Measurements from ENCODE around the gene PLEKHH1. TPM values are rescaled to one million over a fixed set of nuclear protein-coding genes. Genes with fewer than 3 reads are reported as not detected.
"Not testable (repeated sequence)": the region's sequence is repeated elsewhere in the genome, so short reads cannot be mapped to it uniquely, and the experiment has no call there.

Gene PLEKHH1
- total RNA-seq, 1 donor from 2014 or later = 7.3 TPM

- no peak for DNase-seq (ENCODE audit: low spot score in 2 of 2)
- no peak for FAIRE-seq
Measured at GRCh38 chr14:67579040-67579439, 46.0 kb downstream of the PLEKHH1 start.

GRCh38 chr14:67579636-67580035, 46.5 kb downstream of the PLEKHH1 start:
- FAIRE-seq (no peak), DNase-seq (ENCODE audit: low spot score in 2 of 2) (no peak)

GRCh38 chr14:67580336-67581171, 47.5 kb downstream of the PLEKHH1 start:
- DNase-seq (ENCODE audit: low spot score in 2 of 2) = no peak
- no peak for FAIRE-seq

- no peak for DNase-seq (ENCODE audit: low spot score in 2 of 2)
- FAIRE-seq = no peak
Measured at GRCh38 chr14:67581643-67582042, 48.6 kb downstream of the PLEKHH1 start.

GRCh38 chr14:67582061-67582460, 49.0 kb downstream of the PLEKHH1 start:
- no peak for DNase-seq (ENCODE audit: low spot score in 2 of 2)
- no peak for FAIRE-seq

GRCh38 chr14:67583711-67584644, 50.9 kb downstream of the PLEKHH1 start:
- DNase-seq (ENCODE audit: low spot score in 2 of 2) (peak in 1 of 2 donors; percentile 55), FAIRE-seq (no peak)

- DNase-seq (ENCODE audit: low spot score in 2 of 2) = no peak
- FAIRE-seq = no peak
Measured at GRCh38 chr14:67584978-67585377, 51.9 kb downstream of the PLEKHH1 start.

- FAIRE-seq (no peak), DNase-seq (ENCODE audit: low spot score in 2 of 2) (no peak)
Measured at GRCh38 chr14:67586369-67586768, 53.3 kb downstream of the PLEKHH1 start.

GRCh38 chr14:67589204-67589770, 56.2 kb downstream of the PLEKHH1 start:
- DNase-seq (ENCODE audit: low spot score in 2 of 2) (no peak), FAIRE-seq (no peak)

GRCh38 chr14:67593650-67594049, 60.6 kb downstream of the PLEKHH1 start:
- not testable (repeated sequence) for FAIRE-seq; DNase-seq (ENCODE audit: low spot score in 2 of 2)

GRCh38 chr14:67595392-67595791, 62.3 kb downstream of the PLEKHH1 start:
- DNase-seq (ENCODE audit: low spot score in 2 of 2) (no peak), FAIRE-seq (no peak)

GRCh38 chr14:67599698-67600561, 66.8 kb downstream of the PLEKHH1 start, which contains the start of gene PIGH:
Gene PIGH, minus strand, starts transcription at chr14:67600268. Its CDS starts 65 bp downstream, at chr14:67600203.
- no peak for FAIRE-seq

GRCh38 chr14:67600562-67600974, 67.5 kb downstream of the PLEKHH1 start:
- DNase-seq (ENCODE audit: low spot score in 2 of 2); FAIRE-seq: not testable (repeated sequence)

More at GRCh38 chr14:67599698-67600561, 66.8 kb downstream of the PLEKHH1 start, which contains the start of gene PIGH:
- DNase-seq (ENCODE audit: low spot score in 2 of 2) = peak; percentile 86 to 95

GRCh38 chr14:67602076-67602475, 69.0 kb downstream of the PLEKHH1 start:
- FAIRE-seq = no peak
- no peak for DNase-seq (ENCODE audit: low spot score in 2 of 2)

- no peak for DNase-seq (ENCODE audit: low spot score in 2 of 2)
- FAIRE-seq = no peak
Measured at GRCh38 chr14:67602995-67603545, 70.0 kb downstream of the PLEKHH1 start.

GRCh38 chr14:67607646-67608045, 74.6 kb downstream of the PLEKHH1 start:
- FAIRE-seq = no peak
- no peak for DNase-seq (ENCODE audit: low spot score in 2 of 2)

- DNase-seq (ENCODE audit: low spot score in 2 of 2) (no peak), FAIRE-seq (no peak)
Measured at GRCh38 chr14:67609642-67610310, 76.7 kb downstream of the PLEKHH1 start.

GRCh38 chr14:67610491-67610890, 77.4 kb downstream of the PLEKHH1 start:
- FAIRE-seq (no peak), DNase-seq (ENCODE audit: low spot score in 2 of 2) (no peak)

GRCh38 chr14:67618617-67619063, 85.5 kb downstream of the PLEKHH1 start:
- DNase-seq (ENCODE audit: low spot score in 2 of 2) (peak; percentile 46 to 53), FAIRE-seq (no peak)
